IMR-90 (cell line): Measurements from ENCODE around the gene TTC7B. TPM values are rescaled to one million over a fixed set of nuclear protein-coding genes. Genes with fewer than 3 reads are reported as not detected.

ENCODE experiments used
- ATAC-seq: fragments of 200-7000 bp; cut with Tn5 transposase; 2 replicates; pipeline ENCODE4 v1.9.1; 2020; ENCODE audit warnings: low read depth, mild to moderate bottlenecking, moderate library complexity
- BruUV-seq: library from RNA; stranded (reverse); fragments of 400-500 nt; replicated peaks from 2 replicates; lab custom pipeline; 2021; lab: Mats Ljungman, UMichigan
- CTCF ChIA-PET: fragments of 300-600 bp; formaldehyde crosslinking; extraction: SDS; loops from one replicate; lab custom pipeline; 2021; ENCODE audit warnings: antibody characterized with exemption; lab: Yijun Ruan, JAX
- POLR2A ChIA-PET: fragments of 300-600 bp; sonication (Branson Sonifier 250); formaldehyde crosslinking; loops from one replicate; lab custom pipeline; 2022; ENCODE audit warnings: antibody characterized with exemption; ENCODE audit not compliant: unreplicated experiment; lab: Charles Lee
- DNase-seq: peaks from one replicate; pipeline ENCODE4 v3.0.0; 2013
- H2AFZ ChIP-seq: replicated peaks from 2 replicates; pipeline ENCODE3; 2013; ENCODE audit warnings: low read length, mild to moderate bottlenecking; ENCODE audit not compliant: poor library complexity
- H2AK5ac ChIP-seq: 2 replicates; pipeline ENCODE4 v1.6.1; 2013; ENCODE audit warnings: low read depth, low read length, inconsistent platforms
- H2AK9ac ChIP-seq: replicated peaks from 2 replicates; pipeline ENCODE3; 2013; ENCODE audit warnings: mild to moderate bottlenecking, low read depth, low read length, moderate library complexity; ENCODE audit not compliant: poor library complexity
- H2BK120ac ChIP-seq: 2 replicates; pipeline ENCODE4 v1.6.1; 2013; ENCODE audit warnings: low read depth, low read length, inconsistent platforms
- H2BK15ac ChIP-seq: 3 replicates; pipeline ENCODE4 v1.6.1; 2013; ENCODE audit warnings: low read depth, low read length, inconsistent platforms
- H2BK20ac ChIP-seq: 2 replicates; pipeline ENCODE4 v1.6.1; 2013; ENCODE audit warnings: low read depth, mild to moderate bottlenecking, inconsistent platforms, low read length, moderate library complexity
- H2BK5ac ChIP-seq: 2 replicates; pipeline ENCODE4 v1.6.1; 2013; ENCODE audit warnings: mild to moderate bottlenecking, low read depth, low read length, inconsistent platforms; ENCODE audit not compliant: poor library complexity, severe bottlenecking
- H3K14ac ChIP-seq: replicated peaks from 2 replicates; pipeline ENCODE4 v1.6.1; 2013; ENCODE audit warnings: low read depth, low read length, inconsistent platforms
- H3K18ac ChIP-seq: 2 replicates; pipeline ENCODE4 v1.6.1; 2013; ENCODE audit warnings: low read depth, low read length, control low read depth
- H3K23ac ChIP-seq: 2 replicates; pipeline ENCODE4 v1.6.1; 2013; ENCODE audit warnings: low read depth, low read length, inconsistent platforms
- H3K27ac ChIP-seq: 2 replicates; pipeline ENCODE4 v1.5.1; 2013; ENCODE audit warnings: mild to moderate bottlenecking, control low read depth, low read length; ENCODE audit not compliant: insufficient read depth
- H3K27me3 ChIP-seq: 2 replicates; pipeline ENCODE4 v1.6.1; 2013; ENCODE audit warnings: low read length; ENCODE audit not compliant: control insufficient read depth, insufficient read depth
- H3K36me3 ChIP-seq: 2 replicates; pipeline ENCODE4 v1.6.1; 2013; ENCODE audit warnings: low read length, mixed read lengths; ENCODE audit not compliant: control insufficient read depth, insufficient read depth
- H3K4ac ChIP-seq: 2 replicates; pipeline ENCODE4 v1.6.1; 2013; ENCODE audit warnings: low read depth, low read length, inconsistent platforms
- H3K4me1 ChIP-seq: 2 replicates; pipeline ENCODE4 v1.6.1; 2013; ENCODE audit warnings: low read length, mixed read lengths; ENCODE audit not compliant: control insufficient read depth, insufficient read depth
- H3K4me2 ChIP-seq: 2 replicates; pipeline ENCODE4 v1.6.1; 2013; ENCODE audit warnings: low read depth, mild to moderate bottlenecking, control low read depth, low read length, moderate library complexity
- H3K4me3 ChIP-seq: 2 replicates; pipeline ENCODE4 v1.5.1; 2013; ENCODE audit warnings: low read depth, mild to moderate bottlenecking, control low read depth, low read length, moderate library complexity; ENCODE audit not compliant: insufficient read depth
- H3K56ac ChIP-seq: 2 replicates; pipeline ENCODE4 v1.6.1; 2013; ENCODE audit warnings: low read length, inconsistent platforms; ENCODE audit not compliant: insufficient read depth; ENCODE audit errors: extremely low read depth
- H3K79me1 ChIP-seq, 2 experiments: 2 replicates each; pipeline ENCODE4 v1.6.1; 2013; ENCODE audit warnings: low read length in 2 of 2, inconsistent platforms in 1 of 2, low read depth in 1 of 2
- H3K9ac ChIP-seq: 2 replicates; pipeline ENCODE4 v1.6.1; 2013; ENCODE audit warnings: low read depth, low read length, control low read depth
- H3K9me1 ChIP-seq: 2 replicates; pipeline ENCODE4 v1.6.1; 2013; ENCODE audit warnings: low read length, inconsistent platforms; ENCODE audit not compliant: insufficient read depth
- H3K9me3 ChIP-seq: 2 replicates; pipeline ENCODE4 v1.6.1; 2013; ENCODE audit warnings: low read length; ENCODE audit not compliant: control insufficient read depth, insufficient read depth
- H4K20me1 ChIP-seq: 2 replicates; pipeline ENCODE4 v1.6.1; 2013; ENCODE audit warnings: low read length, inconsistent platforms; ENCODE audit not compliant: insufficient read depth
- H4K5ac ChIP-seq: 2 replicates; pipeline ENCODE4 v1.6.1; 2013; ENCODE audit warnings: mild to moderate bottlenecking, low read depth, low read length, control low read depth
- H4K8ac ChIP-seq, 2 experiments: 2 replicates each; pipeline ENCODE4 v1.6.1; 2013; ENCODE audit warnings: low read depth in 2 of 2, low read length in 2 of 2, control low read depth in 1 of 2, inconsistent platforms in 1 of 2
- H4K91ac ChIP-seq: 2 replicates; pipeline ENCODE4 v1.6.1; 2013; ENCODE audit warnings: low read depth, low read length, inconsistent platforms; ENCODE audit not compliant: insufficient read depth
- BHLHE40 ChIP-seq: fragments of 150-350 bp; IDR thresholded peaks from 2 replicates; pipeline ENCODE4 v1.6.1; 2016; ENCODE audit warnings: mild to moderate bottlenecking, low read depth, low read length
- CEBPB ChIP-seq: IDR thresholded peaks from 2 replicates; pipeline ENCODE4 v1.6.1; 2012; ENCODE audit warnings: low read depth, low read length, improper control_type of control experiment
- CHD1 ChIP-seq: IDR thresholded peaks from 2 replicates; pipeline ENCODE4 v1.6.1; 2012; ENCODE audit warnings: low read depth, low read length, improper control_type of control experiment
- FOS ChIP-seq: fragments of 150-350 bp; IDR thresholded peaks from 2 replicates; pipeline ENCODE4 v1.6.1; 2016; ENCODE audit warnings: low read depth, low read length
- MAFK ChIP-seq: IDR thresholded peaks from 2 replicates; pipeline ENCODE4 v1.6.1; 2012; ENCODE audit warnings: low read depth, low read length, improper control_type of control experiment
- MXI1 ChIP-seq: IDR thresholded peaks from 2 replicates; pipeline ENCODE4 v1.6.1; 2012; ENCODE audit warnings: low read depth, mild to moderate bottlenecking, low read length, moderate library complexity, borderline replicate concordance
- NFE2L2 ChIP-seq: fragments of 150-350 bp; IDR thresholded peaks from 2 replicates; pipeline ENCODE4 v1.6.1; 2016; ENCODE audit warnings: low read depth, mild to moderate bottlenecking, low read length
- RAD21 ChIP-seq: IDR thresholded peaks from 2 replicates; pipeline ENCODE4 v1.6.1; 2012; ENCODE audit warnings: low read length, improper control_type of control experiment
- RCOR1 ChIP-seq: IDR thresholded peaks from 2 replicates; pipeline ENCODE4 v1.6.1; 2012; ENCODE audit warnings: mild to moderate bottlenecking, low read length, improper control_type of control experiment; ENCODE audit not compliant: insufficient replicate concordance
- SMC3 ChIP-seq: fragments of 150-350 bp; IDR thresholded peaks from 2 replicates; pipeline ENCODE4 v1.6.1; 2016; ENCODE audit warnings: low read depth, mild to moderate bottlenecking, antibody characterized with exemption, low read length, moderate library complexity
- WGBS, 2 experiments: methylation state at CpG; one replicate each; pipeline versions ENCODE4 v1.1.5 to v1.1.7; 2013; ENCODE audit warnings: missing lambda C conversion rate in 2 of 2; ENCODE audit not compliant: insufficient read length in 1 of 2; ENCODE audit errors: extremely low coverage in 2 of 2; 5-methylcytosine and 5-hydroxymethylcytosine counted together
- dilution Hi-C: fragments of 300-500 bp; cut with HindIII; formaldehyde crosslinking; loops from one replicate; pipeline ENCODE4 v1.14.3; 2018; ENCODE audit warnings: low sequenced_read_pairs; ENCODE audit not compliant: unreplicated experiment
- in situ Hi-C: fragments of 300-500 bp; cut with MboI; formaldehyde crosslinking; loops from 3 replicates; pipeline ENCODE4 v1.14.3; 2019; ENCODE audit warnings: low sequenced_read_pairs, inconsistent platforms, mixed read lengths
- intact Hi-C: fragments of 100-400 bp; cut with micrococcal nuclease; formaldehyde crosslinking; loops from 2 replicates; pipeline ENCODE4 v1.10.0; 2022
- polyA plus RNA-seq, 3 experiments: library from polyadenylated mRNA; depleted of rRNA; stranded (reverse); fragments of >200 nt; gene quantifications; 2 replicates each; pipeline ENCODE4 v1.2.3, GENCODE V29; 2012; ENCODE audit warnings: low replicate concordance in 1 of 3
- total RNA-seq: library from RNA; depleted of rRNA; stranded (reverse); fragments of >200 nt; gene quantifications from 2 replicates; pipeline ENCODE4 v1.2.3, GENCODE V29; 2012
- TF ChIP-seq, protein P1 (sequence below): fragments of 150-350 bp; IDR thresholded peaks from 2 replicates; pipeline ENCODE4 v1.6.1; 2017; ENCODE audit warnings: mild to moderate bottlenecking, antibody characterized with exemption, low read length, low read depth
- TF ChIP-seq, protein P2 (sequence below): conservative IDR thresholded peaks from 2 replicates; pipeline ENCODE4 v1.5.1; 2012; ENCODE audit warnings: mild to moderate bottlenecking, low read depth, low read length, improper control_type of control experiment
- TF ChIP-seq, protein P3 (sequence below): fragments of 150-350 bp; IDR thresholded peaks from 2 replicates; pipeline ENCODE4 v1.6.1; 2016; ENCODE audit warnings: low read depth, mild to moderate bottlenecking, low read length, moderate library complexity, borderline replicate concordance

Gene TTC7B
- total and polyA plus RNA-seq, 2 of the 4 experiments (the other 2 are of a cell fraction): 18.1 to 35.3 TPM

DNA sequence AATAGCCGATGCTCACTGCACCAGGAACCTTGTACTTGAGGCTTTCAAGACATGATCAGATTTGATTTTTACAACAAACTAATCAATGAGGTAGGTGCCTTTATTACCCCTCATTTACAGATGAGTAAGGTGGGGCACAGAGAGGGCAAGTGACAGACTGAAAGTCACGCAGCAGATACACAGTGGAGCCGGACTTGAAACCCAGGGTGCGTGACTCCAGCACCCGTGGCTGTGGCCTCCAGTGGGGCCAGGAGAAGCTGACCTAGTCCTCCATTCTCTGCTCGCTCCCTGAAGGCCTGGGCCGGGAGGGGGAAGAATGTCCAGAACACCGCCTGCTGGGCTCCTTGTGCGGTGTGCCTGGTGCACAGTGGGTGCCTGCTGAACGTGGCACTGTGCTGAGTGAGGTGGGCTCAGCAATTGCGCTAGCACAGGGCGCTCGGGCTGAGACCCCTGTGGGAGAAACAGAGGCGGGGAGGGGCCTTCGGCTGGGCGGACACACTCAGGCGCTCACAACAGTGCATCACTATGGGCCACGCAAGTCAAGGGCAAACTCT, 294.2 kb downstream of the TTC7B start:
- in situ Hi-C loops: no loop called here
- Histone ChIP-seq H3K9me3 (no peaks in the 10 kb centered on the region; the same call in 1 of the 2 replicates), H3K27ac (no peak overlapping the region), H2AK5ac (no peak overlapping the region), H3K23ac (no peak overlapping the region), H3K4me1 (peaks cover 3% of the 10 kb centered on the region), H4K8ac (no peak overlapping the region), H3K79me1 (no peaks in the 10 kb centered on the region), H3K18ac (no peak overlapping the region), H4K91ac (no peak overlapping the region), H4K20me1 (no peaks in the 10 kb centered on the region; the same call in 1 of the 2 replicates), H3K27me3 (peaks cover 7% of the 10 kb centered on the region; the same call in 1 of the 2 replicates), H3K4me3 (no peak overlapping the region), H4K5ac (no peak overlapping the region), H2BK15ac (no peak overlapping the region), H3K56ac (no peak overlapping the region), H3K4me2 (no peak overlapping the region), H3K36me3 (no peaks in the 10 kb centered on the region), H3K9me1 (peaks cover 5% of the 10 kb centered on the region), H2BK5ac (no peak overlapping the region), H3K4ac (no peak overlapping the region), H3K14ac (no peak overlapping the region), H2BK20ac (no peak overlapping the region), H3K9ac (no peak overlapping the region), H2BK120ac (no peak overlapping the region), H2AFZ (no peak overlapping the region), H2AK9ac (no peak overlapping the region)
- intact Hi-C loops: loop anchor here (10.0 kb wide), 1 partner anchor 173 kb away; no protein-coding TSS in a partner anchor
- ATAC-seq (no peak), DNase-seq (no peak)
- ChIA-PET POLR2A (no interaction called here), CTCF (no interaction called here)
- dilution Hi-C loops: no loop called here
- WGBS, 2 experiments: 93% methylated on average over 10 of the region's 18 CpGs; no CpG with 5 or more reads in 1 of the 2 experiments
- TF ChIP-seq SMC3 (no peak), RAD21 (no peak), FOS (no peak), MAFK (no peak), NFE2L2 (no peak), RCOR1 (no peak), BHLHE40 (no peak), CEBPB (no peak), CHD1 (no peak), MXI1 (no peak)
- TF ChIP-seq, protein P1, sequence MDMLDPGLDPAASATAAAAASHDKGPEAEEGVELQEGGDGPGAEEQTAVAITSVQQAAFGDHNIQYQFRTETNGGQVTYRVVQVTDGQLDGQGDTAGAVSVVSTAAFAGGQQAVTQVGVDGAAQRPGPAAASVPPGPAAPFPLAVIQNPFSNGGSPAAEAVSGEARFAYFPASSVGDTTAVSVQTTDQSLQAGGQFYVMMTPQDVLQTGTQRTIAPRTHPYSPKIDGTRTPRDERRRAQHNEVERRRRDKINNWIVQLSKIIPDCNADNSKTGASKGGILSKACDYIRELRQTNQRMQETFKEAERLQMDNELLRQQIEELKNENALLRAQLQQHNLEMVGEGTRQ: no peak
- TF ChIP-seq, protein P2, sequence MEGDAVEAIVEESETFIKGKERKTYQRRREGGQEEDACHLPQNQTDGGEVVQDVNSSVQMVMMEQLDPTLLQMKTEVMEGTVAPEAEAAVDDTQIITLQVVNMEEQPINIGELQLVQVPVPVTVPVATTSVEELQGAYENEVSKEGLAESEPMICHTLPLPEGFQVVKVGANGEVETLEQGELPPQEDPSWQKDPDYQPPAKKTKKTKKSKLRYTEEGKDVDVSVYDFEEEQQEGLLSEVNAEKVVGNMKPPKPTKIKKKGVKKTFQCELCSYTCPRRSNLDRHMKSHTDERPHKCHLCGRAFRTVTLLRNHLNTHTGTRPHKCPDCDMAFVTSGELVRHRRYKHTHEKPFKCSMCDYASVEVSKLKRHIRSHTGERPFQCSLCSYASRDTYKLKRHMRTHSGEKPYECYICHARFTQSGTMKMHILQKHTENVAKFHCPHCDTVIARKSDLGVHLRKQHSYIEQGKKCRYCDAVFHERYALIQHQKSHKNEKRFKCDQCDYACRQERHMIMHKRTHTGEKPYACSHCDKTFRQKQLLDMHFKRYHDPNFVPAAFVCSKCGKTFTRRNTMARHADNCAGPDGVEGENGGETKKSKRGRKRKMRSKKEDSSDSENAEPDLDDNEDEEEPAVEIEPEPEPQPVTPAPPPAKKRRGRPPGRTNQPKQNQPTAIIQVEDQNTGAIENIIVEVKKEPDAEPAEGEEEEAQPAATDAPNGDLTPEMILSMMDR: no peak
- TF ChIP-seq, protein P3, sequence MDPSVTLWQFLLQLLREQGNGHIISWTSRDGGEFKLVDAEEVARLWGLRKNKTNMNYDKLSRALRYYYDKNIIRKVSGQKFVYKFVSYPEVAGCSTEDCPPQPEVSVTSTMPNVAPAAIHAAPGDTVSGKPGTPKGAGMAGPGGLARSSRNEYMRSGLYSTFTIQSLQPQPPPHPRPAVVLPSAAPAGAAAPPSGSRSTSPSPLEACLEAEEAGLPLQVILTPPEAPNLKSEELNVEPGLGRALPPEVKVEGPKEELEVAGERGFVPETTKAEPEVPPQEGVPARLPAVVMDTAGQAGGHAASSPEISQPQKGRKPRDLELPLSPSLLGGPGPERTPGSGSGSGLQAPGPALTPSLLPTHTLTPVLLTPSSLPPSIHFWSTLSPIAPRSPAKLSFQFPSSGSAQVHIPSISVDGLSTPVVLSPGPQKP: no peak
- no TSS peak for BruUV-seq
